ENCODE results near the gene ZNF575. TPM values are rescaled to one million over a fixed set of nuclear protein-coding genes. Genes with fewer than 3 reads are reported as not detected.

Gene ZNF575
- polyA plus RNA-seq (ENCODE audit: insufficient read length in 4 of 4): 1 to 10 TPM; 2.1 to 5.8 (median 2.4) TPM

DNA sequence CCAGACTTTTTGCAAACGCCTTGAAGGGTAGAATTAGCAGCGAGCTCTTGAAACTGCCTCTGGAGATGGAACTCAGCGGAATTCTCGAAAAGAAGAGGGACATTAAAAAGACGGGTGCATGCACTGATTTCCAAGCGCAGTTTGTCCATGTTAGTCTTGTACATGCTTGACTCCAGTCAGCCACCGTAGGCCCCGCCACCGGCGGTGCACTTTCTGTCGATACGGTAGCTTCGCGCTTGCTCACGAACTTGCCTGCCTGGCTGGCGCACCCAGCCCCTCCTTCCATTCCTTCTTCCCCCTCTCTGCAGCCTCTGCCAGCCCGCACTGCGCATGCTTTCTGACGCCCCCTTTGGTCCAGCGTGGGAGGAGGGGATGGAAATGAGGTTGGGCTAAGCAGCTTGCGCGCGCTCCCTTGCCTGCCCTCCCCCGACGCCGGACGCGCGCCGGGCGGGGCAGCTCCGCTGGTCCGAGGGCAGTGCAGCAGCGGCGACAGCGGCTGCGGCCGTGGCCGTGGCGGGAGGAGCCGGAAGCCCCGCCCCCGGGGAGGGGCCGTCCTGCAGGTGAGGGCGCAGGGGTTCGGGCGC is at the start of gene ZNF575:
Gene ZNF575 (plus strand): TSS at position 227 of the 584 bp plus-strand sequence. CDS start 1,235 bp downstream, outside the sequence.
- DNase-seq (ENCODE audit: low read depth in 4 of 4, low spot score in 3 of 4): peak; percentile 93 to 95 (median 94)

DNA sequence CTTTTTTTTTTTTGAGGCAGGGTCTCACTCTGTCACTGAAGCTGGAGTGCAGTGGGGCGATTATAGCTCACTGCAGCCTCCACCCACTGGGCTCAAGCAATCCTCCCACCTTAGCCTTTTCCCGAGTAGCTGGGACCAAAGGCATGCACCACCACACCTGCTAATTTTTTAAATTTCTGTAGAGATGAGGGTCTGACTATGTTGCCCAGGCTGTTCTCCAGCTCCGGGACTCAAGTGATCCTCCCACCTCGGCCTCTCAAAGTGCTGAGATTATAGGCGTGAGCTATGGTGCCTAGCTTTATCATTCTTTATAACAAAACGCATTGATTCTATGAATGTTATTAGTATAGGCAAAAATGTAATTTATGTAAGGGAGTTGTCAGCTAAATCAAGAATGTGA is 49.7 kb upstream of the ZNF575 start:
- no peak for DNase-seq (ENCODE audit: low read depth in 4 of 4, low spot score in 3 of 4)

DNA sequence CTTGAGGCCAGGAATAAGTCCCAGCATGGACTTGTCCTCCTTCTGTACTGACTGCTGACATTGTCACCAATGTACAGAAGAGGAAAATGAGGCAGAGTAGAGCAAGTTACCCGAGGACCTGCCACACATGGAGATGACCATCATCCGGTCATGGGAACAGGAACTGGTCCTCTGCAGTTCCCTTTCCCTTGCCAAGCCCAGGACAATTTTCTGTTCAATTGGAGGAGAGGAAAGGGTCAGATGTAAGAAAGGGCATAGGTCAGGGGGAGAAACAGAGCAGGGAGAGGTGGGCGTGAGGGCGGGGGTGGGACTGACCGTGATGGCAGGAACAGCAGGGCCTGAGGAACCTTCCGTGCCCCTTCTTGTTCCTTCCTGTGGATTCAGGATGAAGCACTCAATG is 47.0 kb upstream of the ZNF575 start:
- no peak for DNase-seq (ENCODE audit: low read depth in 4 of 4, low spot score in 3 of 4)

DNA sequence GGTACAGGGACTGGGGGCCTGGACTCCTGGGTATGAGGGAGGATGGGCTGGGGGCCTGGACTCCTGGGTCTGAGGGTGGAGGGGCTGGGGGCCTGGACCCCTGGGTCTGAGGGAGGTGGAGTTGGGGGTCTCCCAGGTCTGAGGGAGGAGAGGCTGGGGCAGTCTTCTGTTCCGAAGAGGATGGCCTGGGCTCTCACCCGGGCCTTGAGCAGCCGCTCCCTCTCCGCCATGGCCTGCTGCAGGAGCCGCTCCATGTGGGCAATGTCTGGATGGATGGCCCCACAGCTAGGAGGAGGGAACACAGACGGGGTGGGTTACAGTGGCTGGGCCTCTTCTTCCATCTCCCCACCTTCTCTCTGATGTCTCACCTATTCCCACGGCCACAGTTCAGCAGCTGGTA is 46.6 kb upstream of the ZNF575 start:
- no peak for DNase-seq (ENCODE audit: low read depth in 4 of 4, low spot score in 3 of 4)

DNA sequence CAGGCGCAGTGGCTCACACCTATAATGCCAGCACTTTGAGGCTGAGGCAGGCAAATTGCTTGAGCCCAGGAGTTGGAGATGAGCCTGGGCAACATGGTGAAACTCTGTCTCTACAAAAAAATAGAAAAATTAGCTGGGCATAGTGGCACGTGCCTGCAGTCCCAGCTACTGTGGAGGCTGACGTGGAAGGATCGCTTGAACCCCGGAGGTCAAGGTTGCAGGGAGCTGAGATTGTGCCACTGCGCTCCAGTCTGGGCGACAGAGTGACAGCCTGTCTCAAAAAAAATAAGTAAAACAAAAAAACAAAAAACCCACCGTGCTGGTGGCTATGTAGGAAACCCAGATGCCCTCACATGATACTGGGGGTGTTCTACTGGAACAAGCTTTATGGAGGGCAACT is 44.8 kb upstream of the ZNF575 start:
- DNase-seq (ENCODE audit: low read depth in 4 of 4, low spot score in 3 of 4): no peak

- no peak for DNase-seq (ENCODE audit: low read depth in 4 of 4, low spot score in 3 of 4)
These were observed 43.7 kb upstream of the ZNF575 start for GRCh38 chr19:43489310-43489709.

DNA sequence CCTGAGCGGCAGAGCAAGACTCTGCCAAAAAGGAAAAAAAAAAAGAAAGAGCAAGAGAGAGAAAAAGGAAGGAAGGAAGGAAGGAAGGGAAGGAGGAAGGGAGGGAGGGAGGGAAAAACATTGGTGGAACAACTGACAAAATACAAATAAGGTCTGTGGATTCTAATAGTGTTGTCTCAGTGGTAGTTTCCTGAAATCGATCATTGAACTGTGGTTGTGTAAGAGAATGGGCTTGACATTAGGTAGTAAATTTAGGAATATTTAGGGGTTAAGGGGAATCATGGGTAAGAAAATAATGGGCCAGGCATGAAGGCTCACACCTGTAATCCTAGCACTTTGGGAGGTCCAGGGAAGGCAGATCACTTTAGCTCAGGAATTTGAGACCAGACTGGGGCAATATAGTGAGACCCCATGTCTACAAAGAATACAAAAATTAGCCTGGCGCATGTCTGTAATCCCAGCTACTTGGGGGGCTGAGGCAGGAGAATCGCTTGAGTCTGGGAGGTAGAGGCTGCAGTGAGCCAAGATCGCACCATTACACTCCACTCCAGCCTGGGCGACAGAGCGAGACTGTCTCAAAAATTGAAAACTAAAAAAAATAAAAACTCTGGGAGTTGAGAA is 42.9 kb upstream of the ZNF575 start:
- DNase-seq (ENCODE audit: low read depth in 4 of 4, low spot score in 3 of 4): no peak

GRCh38 chr19:43490759-43491158 is 42.2 kb upstream of the ZNF575 start:
- no peak for DNase-seq (ENCODE audit: low read depth in 4 of 4, low spot score in 3 of 4)

GRCh38 chr19:43495082-43495481 is 37.9 kb upstream of the ZNF575 start:
- no peak for DNase-seq (ENCODE audit: low read depth in 4 of 4, low spot score in 3 of 4)

GRCh38 chr19:43496960-43497359 is 36.0 kb upstream of the ZNF575 start:
- no peak for DNase-seq (ENCODE audit: low read depth in 4 of 4, low spot score in 3 of 4)

- DNase-seq (ENCODE audit: low read depth in 4 of 4, low spot score in 3 of 4): no peak
These were observed 34.6 kb upstream of the ZNF575 start for GRCh38 chr19:43498233-43498842.

GRCh38 chr19:43499042-43499441 is 33.9 kb upstream of the ZNF575 start:
- DNase-seq (ENCODE audit: low read depth in 4 of 4, low spot score in 3 of 4): no peak

GRCh38 chr19:43501661-43502418 is 31.1 kb upstream of the ZNF575 start:
- DNase-seq (ENCODE audit: low read depth in 4 of 4, low spot score in 3 of 4): no peak

DNA sequence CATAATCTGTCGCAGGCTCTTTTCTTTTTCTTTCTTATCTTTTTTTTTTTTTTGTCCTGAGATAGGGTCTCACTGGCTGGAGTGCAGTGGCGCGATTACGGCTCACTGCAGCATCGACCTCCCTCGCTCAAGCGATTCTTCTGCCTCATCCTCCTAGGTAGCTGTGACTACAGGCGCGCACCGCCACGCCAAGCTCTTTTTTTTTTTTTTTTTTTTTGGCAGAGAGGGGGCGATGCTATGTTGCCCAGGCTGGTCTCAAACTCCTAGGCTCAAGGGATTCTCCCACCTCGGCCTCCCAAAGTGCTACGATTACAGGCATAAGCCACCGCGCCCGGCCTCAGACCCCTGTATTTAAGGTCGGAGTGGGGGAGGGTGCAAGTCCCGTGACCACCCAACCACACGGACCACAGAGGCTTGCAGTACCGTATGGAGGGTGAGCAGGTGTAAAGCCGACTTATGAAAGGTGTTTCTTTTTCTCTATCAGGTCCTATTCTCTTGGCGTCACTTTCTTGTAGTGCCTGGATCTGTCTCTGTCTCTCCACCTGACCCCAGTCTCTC is 30.5 kb upstream of the ZNF575 start:
- DNase-seq (ENCODE audit: low read depth in 4 of 4, low spot score in 3 of 4): no peak

DNA sequence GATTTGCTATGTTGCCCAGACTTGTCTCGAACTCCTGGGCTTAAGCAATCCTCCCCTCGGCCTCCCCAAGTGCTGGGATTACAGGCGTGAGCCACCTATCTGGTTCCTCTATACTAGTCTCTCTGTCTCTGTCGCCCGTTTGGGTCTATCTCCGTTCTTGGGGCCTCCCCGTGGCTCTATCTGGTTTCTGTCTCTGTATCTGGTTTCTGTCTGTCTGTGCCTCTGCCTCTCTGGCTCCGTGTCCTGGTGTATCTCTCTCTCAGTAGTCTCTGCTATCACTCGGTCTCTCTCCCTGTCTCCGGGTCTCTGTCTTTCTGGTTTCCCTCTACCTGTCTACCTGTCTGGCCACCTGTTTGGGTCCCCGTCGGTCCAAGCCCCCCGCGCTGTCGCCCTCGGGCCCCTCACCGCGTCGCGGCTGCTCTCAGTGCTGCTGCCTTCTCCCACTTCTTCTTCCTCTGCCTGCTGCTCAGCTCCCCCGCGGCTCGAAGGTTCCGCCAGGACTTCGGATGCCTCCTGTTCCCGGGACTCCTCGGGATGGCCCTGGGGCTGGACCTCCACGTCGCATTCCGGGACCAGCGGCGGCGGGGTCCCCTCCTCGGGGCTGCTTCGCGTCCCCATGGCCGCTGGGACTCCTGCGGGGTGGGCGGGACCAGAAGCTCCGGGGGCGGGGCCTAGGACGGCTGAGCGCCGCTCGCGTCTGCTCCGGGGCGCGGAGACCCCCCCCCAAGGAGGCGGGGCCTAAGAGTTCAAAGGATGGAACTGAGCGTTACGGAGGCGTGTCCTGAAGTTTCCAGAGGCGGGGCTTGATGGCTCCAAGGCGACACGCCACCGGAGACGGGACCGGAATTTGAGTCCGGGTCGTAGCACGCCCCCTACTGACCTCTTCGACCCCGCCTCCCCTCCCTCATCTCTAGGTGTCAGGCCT is 29.2 kb upstream of the ZNF575 start:
- peak; percentile 83 to 89 (median 88) for DNase-seq (ENCODE audit: low read depth in 4 of 4, low spot score in 3 of 4)

DNA sequence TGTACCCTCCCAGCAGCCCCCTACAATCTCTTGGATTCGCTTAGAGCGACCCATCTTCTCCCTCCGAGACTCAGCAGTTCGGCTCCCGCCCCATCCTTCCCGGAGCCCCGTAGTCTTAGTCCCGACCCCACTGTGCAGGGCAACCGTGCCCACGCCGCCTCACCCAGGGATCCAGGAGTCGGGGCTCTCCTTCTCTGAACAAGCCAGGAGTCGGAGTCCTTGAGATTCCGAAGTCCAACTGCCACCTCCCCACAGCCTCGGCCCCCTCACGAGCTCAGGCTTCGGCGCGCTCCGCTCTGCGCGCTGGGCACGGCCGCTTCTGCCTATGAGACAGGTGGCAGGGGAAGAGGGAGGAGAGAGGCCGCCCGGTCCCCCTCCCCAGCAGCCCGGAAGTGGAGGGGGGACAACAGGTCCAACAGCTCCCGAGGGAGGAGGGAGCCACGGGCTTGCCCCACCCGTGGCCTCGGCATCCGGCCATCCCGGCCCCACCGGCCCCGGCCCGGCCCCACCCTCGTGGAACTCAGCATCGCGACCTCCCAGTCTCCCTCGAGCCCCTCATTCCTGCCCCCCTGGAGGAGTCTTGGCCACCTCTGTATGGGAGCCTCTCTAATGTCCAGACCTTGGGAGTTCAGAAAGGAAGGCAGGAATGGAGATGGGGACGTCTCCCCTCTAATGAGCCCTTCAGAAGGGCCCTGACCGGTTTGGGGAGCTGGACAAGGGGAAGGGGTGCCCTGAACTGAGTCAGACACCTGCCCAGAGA is 28.4 kb upstream of the ZNF575 start, which contains the start of gene PHLDB3:
Gene PHLDB3 (minus strand): TSS at position 321 of the 760 bp plus-strand sequence. CDS start 628 bp downstream, outside the sequence.
- no peak for DNase-seq (ENCODE audit: low read depth in 4 of 4, low spot score in 3 of 4)

DNA sequence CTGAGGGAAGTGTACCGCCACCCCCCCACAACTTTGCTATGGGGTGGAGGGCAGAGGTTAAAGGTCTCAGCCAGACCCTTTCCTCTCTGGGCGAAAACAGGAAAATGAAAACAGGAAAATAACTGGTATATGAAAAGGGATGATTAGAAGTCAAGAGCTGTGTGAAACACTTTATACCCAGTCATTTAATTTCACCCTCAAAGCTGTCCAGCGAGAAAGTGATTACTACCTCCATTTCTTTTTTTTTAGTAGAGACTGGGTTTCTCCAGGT is 27.9 kb upstream of the ZNF575 start:
- no peak for DNase-seq (ENCODE audit: low read depth in 4 of 4, low spot score in 3 of 4)

DNA sequence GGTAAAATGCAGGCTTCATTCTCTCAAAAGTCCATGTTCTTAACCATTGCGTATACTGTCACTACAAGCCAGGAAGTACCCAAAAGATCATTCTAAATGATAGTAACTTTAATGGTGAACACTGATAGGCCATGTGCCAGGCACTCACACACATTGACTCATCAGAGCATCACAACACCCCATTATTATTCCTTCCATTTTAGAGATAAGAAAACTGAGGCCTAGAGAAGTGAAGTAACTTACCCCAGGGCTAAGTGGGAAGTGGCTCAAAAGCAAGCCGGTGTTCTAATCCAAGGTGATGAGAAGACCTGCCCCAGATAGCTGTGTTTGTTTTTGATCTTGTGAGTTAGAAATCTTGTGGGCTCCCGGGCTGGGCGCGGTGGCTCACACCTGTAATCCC is 27.0 kb upstream of the ZNF575 start:
- DNase-seq (ENCODE audit: low read depth in 4 of 4, low spot score in 3 of 4): no peak

GRCh38 chr19:43506629-43507028 is 26.4 kb upstream of the ZNF575 start:
- DNase-seq (ENCODE audit: low read depth in 4 of 4, low spot score in 3 of 4): no peak

Measured in left renal pelvis (tissue), 4 donors.